Raji (cell line): ENCODE results near the gene C1QTNF8.

Experiments
- POLR2A ChIP-seq: IDR thresholded peaks from 2 replicates; pipeline ENCODE4 v1.6.1; 2011; ENCODE audit warnings: low read depth, low read length, control low read depth; ENCODE audit not compliant: insufficient read depth

The C1QTNF8 gene

GRCh38 chr16:1132431-1132830 lies 36.4 kb upstream of the C1QTNF8 start:
- no peak for TF ChIP-seq POLR2A

GRCh38 chr16:1131378-1131994 lies 35.4 kb upstream of the C1QTNF8 start:
- TF ChIP-seq POLR2A, result no peak

GRCh38 chr16:1130382-1130781 lies 34.3 kb upstream of the C1QTNF8 start:
- no peak for TF ChIP-seq POLR2A

GRCh38 chr16:1129106-1129960 lies 33.3 kb upstream of the C1QTNF8 start:
- no peak for TF ChIP-seq POLR2A

GRCh38 chr16:1127971-1128715 lies 32.1 kb upstream of the C1QTNF8 start:
- TF ChIP-seq POLR2A, result no peak

- no peak for TF ChIP-seq POLR2A
These were observed 31.1 kb upstream of the C1QTNF8 start for GRCh38 chr16:1127101-1127500.

- TF ChIP-seq POLR2A, result no peak
These were observed 30.5 kb upstream of the C1QTNF8 start for GRCh38 chr16:1126586-1126985.

- no peak for TF ChIP-seq POLR2A
These were observed 30.0 kb upstream of the C1QTNF8 start for GRCh38 chr16:1126044-1126443.

GRCh38 chr16:1125471-1125870 lies 29.4 kb upstream of the C1QTNF8 start:
- TF ChIP-seq POLR2A, result no peak

GRCh38 chr16:1124795-1125194 lies 28.8 kb upstream of the C1QTNF8 start:
- no peak for TF ChIP-seq POLR2A

GRCh38 chr16:1124291-1124690 lies 28.2 kb upstream of the C1QTNF8 start:
- TF ChIP-seq POLR2A, result no peak

GRCh38 chr16:1123525-1124230 lies 27.6 kb upstream of the C1QTNF8 start:
- no peak for TF ChIP-seq POLR2A

GRCh38 chr16:1122398-1122765 lies 26.3 kb upstream of the C1QTNF8 start:
- TF ChIP-seq POLR2A, result no peak

- no peak for TF ChIP-seq POLR2A
These were observed 25.8 kb upstream of the C1QTNF8 start for GRCh38 chr16:1121601-1122397.
